ENCODE results near the gene GRK6.

DNA sequence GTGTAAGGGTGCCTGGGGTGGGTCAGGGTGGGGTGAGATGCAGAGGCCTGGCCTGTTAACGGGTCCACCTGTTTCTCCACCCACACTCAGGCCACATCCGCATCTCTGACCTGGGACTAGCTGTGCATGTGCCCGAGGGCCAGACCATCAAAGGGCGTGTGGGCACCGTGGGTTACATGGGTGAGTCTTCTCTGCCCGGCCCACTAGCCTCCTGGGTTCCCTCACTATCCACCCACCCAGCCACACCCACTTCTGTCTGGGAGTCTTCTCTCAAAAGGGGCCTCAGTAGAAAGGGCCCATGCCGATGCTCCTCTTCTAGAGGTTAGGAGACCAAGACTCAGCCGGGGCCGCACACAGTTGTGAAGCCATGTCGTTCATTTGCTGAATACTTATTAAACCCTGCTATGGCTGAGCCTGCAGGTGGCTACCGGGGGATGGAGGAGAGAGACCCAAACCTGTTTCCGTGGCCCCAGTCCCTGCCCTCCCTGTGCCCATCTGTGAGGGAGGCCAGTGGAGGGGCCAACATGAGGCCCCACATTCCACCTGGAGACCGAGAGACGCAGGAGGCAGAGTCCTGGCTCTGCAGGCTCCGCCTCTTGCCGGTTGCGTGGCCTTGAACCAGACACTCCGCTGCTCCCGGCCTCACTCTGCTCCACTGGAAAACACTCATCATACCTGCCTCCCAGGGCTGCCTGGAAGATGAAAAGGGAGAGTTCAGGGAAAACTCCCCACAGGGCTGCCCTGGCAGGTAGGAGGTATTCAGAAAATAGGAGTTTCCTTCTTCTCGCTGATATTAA is 8.7 kb downstream of the GRK6 start:
- TF ChIP-seq CTCF (conservative IDR thresholded peaks at IDR 0.05 in 1 of 2, IDR thresholded peaks at IDR 0.05 in 1 of 2; ENCODE audit: extremely low read depth in 1 of 2, insufficient read depth in 1 of 2, low read depth in 1 of 2, low read length in 2 of 2) (no peak), EZH2 (IDR thresholded peaks at IDR 0.05; ENCODE audit: borderline replicate concordance, low read length) (no peak)

Measured in mammary epithelial cell (primary cell).